ENCODE data around the gene PLA2G4A. TPM values are rescaled to one million over a fixed set of nuclear protein-coding genes. Genes with fewer than 3 reads are reported as not detected.

PLA2G4A gene
- total and polyA plus RNA-seq, 2 donors (not counting 3 experiments of a cell fraction or from before 2014, with no cell fraction given): 8.2 to 13.3 TPM

- H2AFZ ChIP-seq (ENCODE audit: low read depth, low read length): peak overlapping the region; percentile 73
- intact Hi-C loops (cut with micrococcal nuclease): loop anchor here (2.0 to 5.0 kb wide), 2 partner anchors 18 to 42 kb away; no protein-coding TSS in a partner anchor
- H3K36me3 ChIP-seq (ENCODE audit: control insufficient read depth in 2 of 2, extremely low read depth in 1 of 2, insufficient read depth in 2 of 2, low read length in 2 of 2): no peaks in the 10 kb centered on the region
- no TSS peak for BruUV-seq (replicated peaks)
- POLR2A ChIA-PET: interaction anchor here (1.0 kb wide), 1 partner anchor 265 kb away, joined by 3 read pairs; the partner anchor contains the start of gene PTGS2
- DNase-seq (ENCODE audit: low read depth, low spot score) (peak; percentile 50), FAIRE-seq (no peak)
- no peaks in the 10 kb centered on the region for H3K79me2 ChIP-seq (ENCODE audit: control insufficient read depth, insufficient read depth, low read length)
- peaks cover 69% of the 10 kb centered on the region for H3K4me1 ChIP-seq (ENCODE audit: control insufficient read depth, extremely low read depth, insufficient read depth, low read length)
- no peak overlapping the region for H3K4me3 ChIP-seq (replicated peaks in 1 of 3; ENCODE audit: insufficient read depth in 1 of 3, low read depth in 1 of 3, low read length in 3 of 3)
- H3K9me3 ChIP-seq (replicated peaks; ENCODE audit: control insufficient read depth, insufficient read depth, low read length): no peaks in the 10 kb centered on the region
- H3K4me2 ChIP-seq (ENCODE audit: insufficient read depth, low read length): peak overlapping the region; percentile 37
- TF ChIP-seq GATA2 (IDR thresholded peaks at IDR 0.05; ENCODE audit: insufficient read depth, insufficient read length, low read depth, low read length): no peak
- no peak for TF ChIP-seq FOS (IDR thresholded peaks at IDR 0.05; ENCODE audit: borderline replicate concordance, insufficient read depth, low read length)
- TF ChIP-seq POLR2A (IDR thresholded peaks at IDR 0.05; ENCODE audit: low read depth, low read length): no peak
- no peak for TF ChIP-seq MAX (IDR thresholded peaks at IDR 0.05; ENCODE audit: insufficient read depth, insufficient read length)
- no peak for TF ChIP-seq JUN (IDR thresholded peaks at IDR 0.05; ENCODE audit: borderline replicate concordance, insufficient read depth, insufficient read length, low read depth)
- TF ChIP-seq POLR2AphosphoS5 (IDR thresholded peaks at IDR 0.05; ENCODE audit: insufficient read depth, low read depth, low read length): no peak
- no peak for TF ChIP-seq MYC (IDR thresholded peaks at IDR 0.05; ENCODE audit: low read depth, low read length)
- TF ChIP-seq CTCF (IDR thresholded peaks at IDR 0.05; ENCODE audit: extremely low read depth in 1 of 2, insufficient read depth in 1 of 2, low read depth in 1 of 2, low read length in 2 of 2): no peak
- no peak for TF ChIP-seq EZH2 (IDR thresholded peaks at IDR 0.05; ENCODE audit: borderline replicate concordance, low read depth, low read length, severe bottlenecking)
- no peaks in the 10 kb centered on the region for H3K9me1 ChIP-seq (replicated peaks; ENCODE audit: control insufficient read depth, extremely low read depth, insufficient read depth, low read length)
- peak overlapping the region; percentile 99 for H3K27ac ChIP-seq (ENCODE audit: insufficient read depth, low read depth, low read length)
- H3K27me3 ChIP-seq (ENCODE audit: control insufficient read depth in 2 of 2, insufficient read depth in 2 of 2, low read length in 2 of 2): no peaks in the 10 kb centered on the region
- dilution Hi-C loops (cut with MboI; ENCODE audit: extremely low pct_ligation_motif_present, low sequenced_read_pairs): no loop called here
- CTCF ChIA-PET: interaction anchor here (0.7 to 1.0 kb wide), 4 partner anchors 14 to 265 kb away, joined by 3 to 4 read pairs (median 4); partner anchors contain the start of gene PTGS2
- no peaks in the 10 kb centered on the region for H4K20me1 ChIP-seq (replicated peaks; ENCODE audit: control insufficient read depth, extremely low read depth, insufficient read depth, low read length)
- peak overlapping the region; percentile 56 for H3K9ac ChIP-seq (replicated peaks; ENCODE audit: extremely low read depth, insufficient read depth, low read length)
These were observed 116.4 kb downstream of the PLA2G4A start for GRCh38 chr1:186945146-186945545.
